GM19452 (cell line): ENCODE measurements around the gene OOEP.

Experiments used
- ATAC-seq: cut with Tn5 transposase; IDR thresholded peaks from one replicate; pipeline ENCODE4 v1.9.1; 2021; ENCODE audit not compliant: unreplicated experiment

The OOEP gene

GRCh38 chr6:73367761-73368355, 1.8 kb downstream of the OOEP start:
- no peak for ATAC-seq

- no peak for ATAC-seq
These were observed 5.1 kb downstream of the OOEP start for GRCh38 chr6:73364549-73364948.

- no peak for ATAC-seq
These were observed 5.6 kb downstream of the OOEP start for GRCh38 chr6:73364121-73364520.

DNA sequence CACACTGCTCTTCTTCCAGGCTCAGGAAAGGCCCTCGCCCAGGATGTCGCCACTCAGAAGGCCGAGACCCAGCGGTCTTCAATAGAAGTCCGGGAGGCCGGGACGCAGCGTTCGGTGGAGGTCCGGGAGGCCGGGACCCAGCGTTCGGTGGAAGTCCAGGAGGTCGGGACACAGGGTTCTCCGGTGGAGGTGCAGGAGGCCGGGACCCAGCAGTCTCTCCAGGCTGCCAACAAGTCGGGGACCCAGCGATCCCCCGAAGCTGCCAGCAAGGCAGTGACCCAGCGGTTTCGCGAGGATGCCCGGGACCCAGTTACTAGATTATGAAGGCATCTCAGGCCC, 6.2 kb downstream of the OOEP start:
- no peak for ATAC-seq

DNA sequence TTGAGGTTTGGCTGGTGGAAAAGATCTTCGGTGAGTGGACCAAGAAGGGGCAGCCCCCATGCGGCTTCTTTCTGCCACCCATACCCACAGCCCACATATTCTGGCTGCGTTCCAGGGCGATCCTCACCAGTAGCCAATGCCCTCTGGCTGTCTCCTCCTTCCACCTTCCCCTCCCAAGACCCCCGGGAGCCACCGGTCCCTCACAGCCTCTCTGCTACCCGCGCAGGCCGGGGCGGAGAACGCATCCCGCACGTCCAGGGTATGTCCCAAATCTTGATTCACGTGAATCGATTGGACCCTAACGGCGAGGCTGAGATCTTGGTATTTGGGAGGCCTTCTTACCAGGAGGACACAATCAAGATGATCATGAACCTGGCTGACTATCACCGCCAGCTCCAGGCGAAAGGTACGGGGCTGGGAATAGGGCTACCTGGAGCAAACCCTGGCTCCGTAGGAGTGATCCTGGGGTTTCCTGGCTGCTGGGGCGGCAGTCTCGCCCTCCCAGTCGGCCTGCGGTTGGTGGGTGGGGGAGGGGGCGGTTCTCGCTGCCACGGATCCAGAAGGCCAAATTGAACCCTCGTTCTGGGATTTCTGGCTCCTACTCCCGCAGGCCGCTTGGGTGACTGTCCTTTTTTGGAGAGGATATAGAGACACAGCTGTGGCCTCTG, 6.7 kb downstream of the OOEP start:
- no peak for ATAC-seq

DNA sequence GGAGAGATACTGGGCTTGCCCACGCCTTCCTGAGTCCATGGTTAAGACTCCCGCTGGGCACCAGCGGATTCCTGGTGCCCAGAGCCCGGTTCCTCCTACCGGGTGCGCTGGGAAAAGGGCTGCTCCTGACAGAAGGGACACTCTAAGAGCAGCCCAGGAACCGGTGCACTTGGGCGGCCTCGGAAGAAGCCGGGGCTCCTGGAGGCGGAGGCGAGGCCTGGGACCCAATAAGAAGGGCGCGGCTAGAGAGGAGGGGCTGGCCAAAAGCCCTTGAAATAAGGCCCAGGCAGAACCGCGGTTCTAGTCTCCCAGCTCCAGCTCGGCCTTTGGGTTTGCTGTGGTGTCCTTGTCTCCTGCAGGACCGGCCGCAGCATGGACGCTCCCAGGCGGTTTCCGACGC, 7.3 kb downstream of the OOEP start, which contains the start of gene KHDC3L:
KHDC3L (plus strand) TSS at position 301 of the 400 bp plus-strand sequence; CDS start at position 373, 72 bp downstream.
- ATAC-seq, result no peak

GRCh38 chr6:73353636-73354593, 15.8 kb downstream of the OOEP start, which contains the start of gene DPPA5:
Gene DPPA5 (minus strand): TSS chr6:73354276. CDS start chr6:73354225, 51 bp downstream.
- ATAC-seq, result no peak

GRCh38 chr6:73349311-73349710, 20.4 kb downstream of the OOEP start:
- ATAC-seq, result no peak

GRCh38 chr6:73348550-73349204, 21.0 kb downstream of the OOEP start:
- ATAC-seq, result no peak

DNA sequence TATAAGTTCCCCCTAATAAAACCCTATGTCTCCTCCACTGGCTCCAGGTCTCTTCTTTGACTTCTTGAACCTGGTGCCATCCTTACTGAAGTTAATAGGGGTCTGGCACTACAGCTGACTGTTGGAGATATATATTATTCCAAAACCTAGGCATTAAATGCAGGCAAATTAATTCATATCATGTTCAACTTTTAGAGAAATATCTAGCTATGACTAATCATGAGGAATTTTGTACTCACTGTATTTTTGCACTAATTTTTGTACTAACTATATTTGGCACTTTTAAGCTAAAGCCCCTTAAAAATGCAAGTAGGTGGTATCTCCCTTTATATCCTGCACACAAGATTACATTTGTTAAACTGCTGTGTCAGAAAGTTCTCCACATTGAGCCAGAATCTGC, 26.5 kb downstream of the OOEP start:
- no peak for ATAC-seq

DNA sequence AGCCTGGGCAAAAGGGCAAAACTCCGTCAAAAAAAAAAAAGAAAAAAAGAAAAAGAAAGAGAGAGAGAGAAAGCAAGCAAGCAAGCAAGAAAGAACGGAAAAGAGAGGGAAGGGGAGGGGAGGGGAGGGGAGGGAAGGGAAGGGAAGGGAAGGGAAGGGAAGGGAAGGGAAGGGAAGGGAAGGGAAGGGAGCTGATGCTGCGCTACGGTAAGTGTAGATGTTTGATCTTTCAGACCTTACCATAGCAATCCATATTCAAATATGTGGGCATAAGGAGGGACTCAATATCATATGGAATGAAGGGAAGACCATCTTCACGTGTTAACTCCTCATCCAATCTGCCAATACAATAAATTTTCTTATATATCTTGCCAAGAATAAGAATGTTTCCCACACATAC, 27.5 kb downstream of the OOEP start:
- ATAC-seq, result no peak

- no peak for ATAC-seq
These were observed 28.4 kb downstream of the OOEP start for GRCh38 chr6:73341335-73341734.

- ATAC-seq, result no peak
These were observed 29.6 kb downstream of the OOEP start for GRCh38 chr6:73340048-73340447.

DNA sequence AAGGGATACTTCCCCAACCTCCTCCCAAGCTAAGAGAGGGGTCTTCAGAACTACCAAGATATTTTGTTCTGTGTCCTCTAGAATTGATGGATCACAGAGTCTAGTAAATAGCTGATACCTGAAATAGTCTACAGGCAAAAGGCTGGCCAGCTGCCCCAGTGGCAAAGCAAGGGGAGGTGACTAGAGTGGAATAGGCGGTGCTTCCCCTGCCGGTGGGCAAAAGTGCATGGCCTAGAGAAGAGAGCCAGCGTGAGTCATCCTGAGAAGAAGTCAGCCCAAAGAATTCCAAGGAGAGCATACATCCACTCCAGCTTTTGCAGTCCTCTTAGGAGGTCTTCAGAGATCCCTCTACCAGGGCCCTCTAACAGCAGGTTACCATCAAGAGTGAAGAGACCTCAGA, 30.4 kb downstream of the OOEP start:
- no peak for ATAC-seq

DNA sequence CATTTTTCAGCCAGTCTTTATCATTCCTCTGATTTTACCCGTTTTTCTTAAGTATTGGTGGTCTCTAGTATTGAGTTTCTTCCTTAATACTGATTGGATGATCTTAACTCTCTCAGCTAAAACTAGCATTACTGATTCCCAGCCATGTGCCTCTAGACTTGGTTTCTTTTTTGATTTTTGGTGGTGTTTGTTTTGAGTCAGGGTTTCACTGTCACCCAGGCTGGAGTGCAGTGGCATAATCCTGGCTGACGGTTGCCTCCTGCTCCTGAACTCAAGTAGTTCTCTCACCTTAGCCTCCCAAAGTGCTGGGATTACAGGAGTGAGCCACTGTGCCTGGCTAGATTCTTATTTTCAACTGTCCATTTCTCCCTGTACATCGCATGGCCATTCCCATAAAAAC, 40.5 kb downstream of the OOEP start:
- no peak for ATAC-seq

- ATAC-seq, result no peak
These were observed 40.9 kb downstream of the OOEP start for GRCh38 chr6:73328790-73329189.

DNA sequence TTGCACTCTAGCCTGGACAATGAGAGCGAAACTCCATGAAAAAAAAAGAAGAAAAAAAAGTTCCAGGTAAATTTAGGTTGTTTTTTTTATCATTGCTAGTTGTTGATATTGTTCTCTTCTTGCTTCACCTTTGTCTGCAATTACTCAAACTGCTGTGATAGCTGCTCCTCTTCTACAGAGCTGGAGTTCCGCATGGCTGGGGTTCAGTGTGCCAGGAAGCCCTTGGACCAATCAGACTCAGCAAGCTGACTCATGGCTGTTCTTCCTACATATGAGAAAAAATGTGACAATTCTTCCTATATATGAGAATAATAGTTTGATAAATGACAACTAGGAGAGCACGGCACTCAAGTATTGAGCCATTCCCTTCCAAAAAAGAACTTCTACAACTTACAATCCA, 44.0 kb downstream of the OOEP start:
- ATAC-seq, result no peak

GRCh38 chr6:73323323-73323722, 46.4 kb downstream of the OOEP start:
- ATAC-seq, result no peak
